HG02678 (cell line): ENCODE results near the gene ZNF821.
"Not testable (repeated sequence)": the region's sequence is repeated elsewhere in the genome, so short reads cannot be mapped to it uniquely, and the experiment has no call there.

ENCODE experiments used
- ATAC-seq: cut with Tn5 transposase; IDR thresholded peaks from one replicate; pipeline ENCODE4 v1.9.1; 2021; ENCODE audit warnings: mild to moderate bottlenecking, moderate library complexity; ENCODE audit not compliant: unreplicated experiment

The ZNF821 gene

DNA sequence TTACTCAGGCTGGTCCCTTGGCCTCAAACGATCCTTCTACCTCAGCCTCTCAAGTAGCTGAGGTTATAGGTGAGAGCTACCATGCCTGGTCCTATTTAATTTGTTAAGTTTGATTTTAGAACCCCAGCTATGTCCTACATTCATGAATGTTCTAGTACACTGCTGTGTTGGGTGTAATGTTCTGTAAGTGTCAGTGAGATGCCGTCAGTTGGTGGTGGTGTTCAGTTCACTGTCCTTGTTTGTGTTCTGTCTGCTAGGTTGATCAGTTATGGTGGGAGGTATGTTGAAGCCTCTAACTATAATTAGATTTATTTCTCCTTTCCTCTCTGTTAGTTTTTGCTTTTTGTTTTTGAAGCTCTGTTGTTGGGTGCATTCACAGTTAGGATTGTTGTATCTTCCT is 19.6 kb upstream of the ZNF821 start:
- no peak for ATAC-seq

DNA sequence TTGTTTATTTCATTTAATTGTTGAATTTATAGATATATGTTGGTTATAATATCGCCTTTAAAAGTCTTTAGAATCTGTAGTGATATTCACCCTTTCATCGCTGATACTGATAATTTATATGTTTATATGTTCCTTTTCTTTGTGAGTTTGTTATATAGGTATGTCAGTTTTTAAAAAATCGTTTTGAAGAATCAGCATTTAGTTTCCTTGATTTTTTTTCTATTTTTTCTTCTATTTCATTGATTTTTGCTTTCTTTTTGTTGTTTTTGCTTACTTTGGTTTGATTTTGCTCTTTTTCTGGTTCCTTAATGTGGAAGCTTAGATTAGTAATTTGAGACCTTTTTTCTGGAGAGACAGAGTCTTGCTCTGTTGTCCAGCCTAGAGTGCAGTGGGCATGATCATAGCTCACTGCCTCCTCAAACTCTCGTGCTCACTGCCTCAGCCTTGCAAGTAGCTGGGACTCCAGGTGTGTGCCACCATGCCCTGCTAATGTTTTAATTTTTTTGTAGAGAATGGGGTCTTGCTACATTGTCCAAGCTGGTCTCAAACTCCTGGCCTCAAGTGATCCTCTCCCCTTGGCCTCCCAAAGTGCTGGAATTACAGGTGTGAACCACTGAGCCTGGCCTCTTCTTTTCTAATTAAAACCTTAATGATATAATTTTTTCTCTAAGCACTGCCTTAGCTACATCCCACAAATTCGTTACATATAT is 18.8 kb upstream of the ZNF821 start:
- ATAC-seq = no peak

DNA sequence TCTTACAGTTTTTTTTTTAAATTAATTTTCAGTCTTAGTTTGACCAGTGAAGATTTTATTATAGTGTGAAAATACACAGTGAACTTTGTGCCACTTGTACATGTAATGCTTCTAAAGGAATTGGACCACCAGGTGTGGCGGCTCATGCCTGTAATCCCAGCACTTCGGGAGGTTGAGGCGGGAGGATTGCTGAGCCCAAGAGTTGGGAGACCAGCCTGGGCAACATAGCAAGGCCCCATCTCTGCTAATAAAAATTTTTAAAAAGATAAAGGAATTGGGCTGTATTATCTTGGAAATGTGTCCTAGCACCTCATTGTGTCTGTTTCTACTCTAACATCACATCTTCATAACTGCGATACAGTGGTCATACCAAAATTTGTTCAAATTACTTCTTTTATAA is 15.2 kb upstream of the ZNF821 start:
- ATAC-seq = no peak

DNA sequence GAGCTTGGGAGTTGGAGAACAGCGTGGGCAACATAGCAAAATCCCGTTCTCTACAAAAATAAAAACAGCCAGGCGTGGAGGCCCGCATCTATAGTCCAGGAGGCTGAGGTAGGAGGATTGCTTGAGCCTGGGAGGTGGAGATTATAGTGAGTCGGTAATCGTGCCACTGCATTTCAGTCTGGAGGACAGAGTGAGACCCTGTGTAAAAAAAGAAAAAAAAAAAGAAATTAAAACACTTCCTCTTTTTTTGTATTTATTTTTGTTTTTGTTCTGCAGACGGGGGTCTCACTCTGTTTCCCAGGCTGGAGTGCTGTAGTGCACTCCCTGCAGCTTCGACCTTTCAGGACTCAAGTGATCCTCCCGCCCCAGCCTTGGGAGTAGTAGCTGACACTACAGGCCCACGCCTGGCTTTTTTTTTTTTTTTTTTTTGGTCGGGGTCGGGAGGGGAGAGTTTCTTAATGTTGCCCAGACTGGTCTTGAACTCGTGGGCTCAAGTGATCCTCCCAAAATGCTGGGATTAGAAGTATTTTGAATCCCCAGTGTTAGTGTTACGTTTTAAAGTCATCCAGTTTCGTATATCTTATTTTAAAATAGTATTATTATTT is 12.9 kb upstream of the ZNF821 start:
- no peak for ATAC-seq

DNA sequence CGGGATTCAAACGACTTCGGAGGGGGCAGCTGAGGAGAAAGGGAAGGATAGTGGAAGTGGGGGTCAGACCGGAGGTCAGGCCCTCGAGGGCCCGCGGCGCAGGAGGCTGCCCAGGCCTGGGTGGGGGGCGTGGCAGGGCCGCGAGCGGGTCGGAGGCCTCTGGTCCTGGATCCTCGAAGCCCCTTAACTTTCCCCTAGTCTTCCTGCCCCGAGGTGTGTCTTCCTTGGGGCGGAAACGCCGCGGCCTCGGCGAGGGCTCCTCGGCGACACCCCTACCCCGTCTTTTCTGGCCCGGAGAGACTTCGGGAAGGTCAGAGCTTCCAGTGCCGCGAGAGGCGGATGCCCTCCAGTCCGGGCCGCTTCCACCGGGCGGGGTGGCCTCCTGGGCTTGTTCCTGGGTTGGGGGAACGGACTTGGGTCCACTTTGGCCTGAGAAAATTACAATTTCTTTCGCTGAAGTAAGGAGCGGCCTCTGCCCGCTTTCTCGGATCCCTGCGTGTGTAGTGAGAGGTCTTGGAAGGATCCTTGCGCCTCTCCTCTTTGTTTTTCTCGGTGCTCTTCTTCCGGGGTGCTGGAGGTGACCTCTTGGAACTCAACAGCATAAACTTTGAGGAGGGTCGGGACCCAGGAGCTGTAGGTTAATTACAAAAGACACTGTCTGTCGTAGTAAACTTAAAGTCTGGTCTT is 11.8 kb upstream of the ZNF821 start:
- peak; percentile 14 for ATAC-seq

DNA sequence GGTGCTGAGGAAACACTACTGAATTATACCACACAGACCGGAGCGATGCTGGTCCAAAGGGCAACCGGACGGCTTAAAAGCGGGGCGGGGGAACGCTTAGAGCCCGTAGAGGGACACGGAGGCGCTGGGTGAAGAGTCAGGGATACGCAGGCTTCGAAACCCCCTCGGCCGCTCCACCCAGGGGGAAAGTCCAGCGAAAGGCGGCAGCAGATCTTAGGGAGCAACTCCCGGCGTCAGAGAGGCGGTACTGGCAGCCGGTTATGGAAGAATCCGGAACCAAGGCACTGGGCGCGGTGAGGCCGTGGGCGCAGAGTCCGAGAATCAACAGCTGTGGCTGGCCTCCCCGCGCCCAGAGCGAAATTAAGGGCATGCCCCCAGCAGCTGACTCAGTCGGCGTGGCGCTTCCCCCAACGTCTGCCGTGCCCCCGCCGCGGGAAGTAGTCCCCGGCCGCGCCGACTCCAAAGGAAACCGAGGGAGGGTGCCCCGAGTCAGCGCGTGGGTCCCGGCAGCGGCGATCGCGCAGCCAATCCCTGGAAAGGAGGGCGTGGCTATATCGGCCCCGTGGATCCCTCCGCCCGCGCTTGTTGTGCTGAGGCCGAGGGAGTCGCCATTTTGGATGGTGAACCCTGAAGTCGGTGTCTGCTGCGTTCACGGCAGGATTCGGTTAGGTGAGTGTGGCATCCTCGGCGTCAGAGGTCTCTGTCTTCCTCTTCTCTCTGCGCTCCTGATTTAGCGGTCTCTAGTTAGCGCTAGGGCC is 11.1 kb upstream of the ZNF821 start, which contains the start of gene IST1:
IST1 (plus strand) TSS at position 611 of the 758 bp plus-strand sequence. CDS start 20,110 bp downstream, outside the sequence.
- ATAC-seq = peak; percentile 83

DNA sequence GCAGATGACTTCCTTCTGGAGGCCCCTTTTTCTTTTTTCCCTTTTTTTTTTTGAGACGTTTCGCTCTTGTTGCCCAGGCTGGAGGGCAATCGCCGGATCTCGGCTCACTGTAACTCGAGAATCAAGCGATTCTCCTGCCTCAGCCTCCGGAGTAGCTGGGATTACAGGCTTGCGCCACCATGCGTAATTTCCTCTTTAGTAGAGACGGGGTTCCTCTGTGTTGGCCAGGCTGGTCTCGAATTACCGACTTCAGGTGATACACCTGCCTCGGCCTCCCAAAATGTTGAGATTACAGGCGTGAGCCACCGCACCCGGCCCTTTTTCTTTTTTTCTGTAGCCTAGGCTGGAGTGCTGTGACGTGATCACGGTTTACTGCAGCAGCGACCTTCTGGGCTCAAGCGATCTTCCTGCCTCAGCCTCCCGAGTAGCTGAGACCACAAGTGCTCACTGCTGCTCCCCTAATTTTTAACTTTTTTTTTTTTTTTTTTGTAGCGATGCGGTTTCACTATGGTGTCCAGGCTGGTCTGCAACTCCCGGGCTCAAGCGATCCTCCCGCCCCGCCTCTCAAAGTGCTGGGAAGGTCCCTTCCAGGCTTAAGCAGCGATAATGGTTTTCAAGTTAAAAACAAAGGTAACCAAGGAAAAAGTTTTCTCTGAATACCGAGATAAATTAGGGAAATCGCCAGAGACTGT is 10.4 kb upstream of the ZNF821 start:
- ATAC-seq = peak; percentile 21

DNA sequence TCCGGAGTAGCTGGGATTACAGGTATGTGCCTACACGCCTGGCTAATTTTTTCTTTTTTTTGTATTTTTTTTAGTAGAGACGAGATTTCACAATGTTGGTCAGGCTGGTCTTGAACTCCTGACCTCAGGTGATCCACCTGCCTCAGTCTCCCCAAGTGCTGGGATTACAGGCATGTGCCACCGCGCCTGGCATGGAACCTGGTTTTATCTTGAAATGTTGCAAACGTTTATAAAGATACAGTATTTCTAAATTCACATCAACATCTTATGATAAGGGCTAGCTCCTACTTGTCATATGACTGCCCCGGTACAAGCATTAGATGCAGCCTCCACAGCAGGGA is 9.9 kb upstream of the ZNF821 start:
- no peak for ATAC-seq

DNA sequence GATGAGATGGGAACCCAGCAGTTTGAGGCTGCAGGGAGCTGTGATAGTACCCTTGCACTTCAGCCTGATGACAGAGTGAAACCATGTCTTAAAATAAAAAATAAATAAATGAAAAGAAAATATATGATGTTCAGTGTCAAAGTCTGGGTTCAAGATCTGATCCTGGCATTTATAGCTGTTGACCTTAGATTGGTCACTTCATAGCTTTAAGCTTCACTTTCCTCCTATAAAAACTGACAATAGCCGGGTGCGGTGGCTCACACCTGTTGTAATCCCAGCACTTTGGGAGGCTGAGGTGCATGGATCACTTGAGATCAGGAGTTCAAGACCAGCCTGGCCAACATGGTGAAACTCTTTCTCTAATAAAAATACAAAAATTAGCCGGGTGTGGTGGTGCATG is 5.2 kb upstream of the ZNF821 start:
- ATAC-seq = no peak

DNA sequence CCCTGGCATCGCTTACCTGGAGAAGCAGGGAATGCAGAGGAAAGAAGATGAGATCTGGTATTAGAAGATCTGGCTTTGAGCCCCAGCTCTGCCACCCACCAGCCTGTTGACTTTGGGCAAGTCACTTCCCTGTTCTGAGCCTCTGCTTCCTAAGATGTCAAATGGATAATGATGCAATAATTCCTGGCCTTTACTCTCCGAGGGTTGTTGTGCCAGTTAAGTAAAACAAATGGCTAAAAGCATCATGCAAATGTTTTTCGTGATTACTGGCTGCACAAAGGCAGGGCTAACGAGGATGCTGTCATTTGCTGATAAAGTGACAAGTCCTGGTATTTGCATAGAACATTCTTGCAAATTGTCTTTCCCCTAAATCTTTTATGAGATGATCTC is 1.3 kb upstream of the ZNF821 start:
- ATAC-seq = no peak

DNA sequence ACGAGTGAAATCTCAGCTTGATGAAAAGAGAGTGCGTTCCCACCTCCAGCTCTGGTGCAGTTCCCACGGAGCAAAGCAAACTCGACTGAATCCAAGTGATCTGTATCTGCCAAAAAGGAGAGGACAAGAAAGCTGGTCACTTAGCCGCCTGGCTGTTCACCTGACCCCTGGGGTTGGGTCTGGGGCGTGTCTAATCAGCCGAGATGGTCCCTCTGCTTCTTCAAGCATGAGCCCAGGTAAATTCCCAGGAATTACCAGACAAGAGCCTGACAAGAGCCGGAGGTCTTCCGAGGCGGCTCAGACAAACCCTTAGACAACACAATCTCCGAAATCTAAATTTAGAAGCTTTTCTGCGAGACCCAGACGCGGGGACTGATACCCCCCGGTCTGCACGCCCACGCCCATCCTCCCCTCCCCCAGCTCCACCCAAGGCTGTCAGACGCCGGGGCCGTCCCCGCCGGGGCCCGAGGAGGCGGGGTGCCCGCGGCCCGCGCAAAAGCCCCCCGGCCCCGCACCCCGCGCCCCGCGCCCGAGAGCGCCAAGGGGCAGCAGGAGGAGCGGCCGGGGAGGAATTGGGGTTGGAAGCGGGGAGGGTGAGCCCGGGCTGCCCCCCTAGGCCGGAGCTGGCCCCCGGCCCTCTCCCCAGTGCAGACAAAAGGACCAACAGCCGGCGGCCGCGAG is 674 bp downstream of the ZNF821 start:
- peak; percentile 50 for ATAC-seq

DNA sequence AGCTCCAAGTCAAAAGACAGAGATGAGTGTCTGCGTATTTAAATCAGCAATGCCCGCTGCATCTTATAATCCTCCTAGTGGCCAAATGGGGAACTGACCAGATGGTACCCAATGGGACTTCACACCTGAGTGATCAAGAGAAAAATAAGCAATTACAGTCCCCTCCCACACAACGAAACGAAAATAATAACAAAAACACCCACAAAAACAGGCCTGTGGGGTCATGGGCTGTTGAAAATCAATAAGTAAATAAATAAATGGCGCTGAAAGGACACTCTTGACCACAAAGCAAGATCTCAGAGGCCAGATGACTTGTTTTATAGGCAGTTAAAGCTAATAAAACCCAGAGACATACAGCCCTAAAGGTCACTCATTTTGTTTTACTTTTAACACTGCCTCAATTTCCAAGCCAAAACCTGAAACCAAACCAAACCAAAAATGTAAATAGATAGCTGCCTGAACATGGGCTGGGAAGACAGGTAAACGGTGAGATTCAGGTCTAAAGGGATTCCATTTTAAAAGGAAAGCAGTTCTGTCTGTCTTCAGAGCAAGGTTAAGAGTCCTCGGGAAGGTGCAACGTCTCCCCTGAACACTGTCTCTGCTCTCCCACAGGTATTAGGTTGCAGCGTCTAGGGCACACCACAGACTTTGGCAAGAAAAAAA is 1.3 kb downstream of the ZNF821 start:
- peak; percentile 42 for ATAC-seq

DNA sequence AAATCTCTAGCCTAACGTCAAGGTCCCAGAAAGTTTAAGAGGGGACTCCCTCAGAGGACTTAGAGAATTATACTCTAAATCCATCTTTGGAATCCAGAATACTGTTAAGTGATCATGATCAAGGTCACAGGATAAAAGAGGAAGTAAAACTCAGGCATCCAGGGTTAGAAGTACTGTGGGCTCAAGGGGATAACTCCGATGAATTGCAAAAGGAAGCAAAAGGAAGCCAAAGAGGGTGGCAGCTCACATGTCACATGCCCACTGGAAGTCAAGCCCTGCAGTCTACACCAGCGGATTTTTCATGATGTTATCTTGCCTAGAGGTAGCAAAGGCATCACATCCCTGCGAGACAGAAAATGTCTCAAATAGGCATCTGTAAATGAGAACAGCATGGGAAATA is 3.8 kb downstream of the ZNF821 start:
- ATAC-seq = no peak

DNA sequence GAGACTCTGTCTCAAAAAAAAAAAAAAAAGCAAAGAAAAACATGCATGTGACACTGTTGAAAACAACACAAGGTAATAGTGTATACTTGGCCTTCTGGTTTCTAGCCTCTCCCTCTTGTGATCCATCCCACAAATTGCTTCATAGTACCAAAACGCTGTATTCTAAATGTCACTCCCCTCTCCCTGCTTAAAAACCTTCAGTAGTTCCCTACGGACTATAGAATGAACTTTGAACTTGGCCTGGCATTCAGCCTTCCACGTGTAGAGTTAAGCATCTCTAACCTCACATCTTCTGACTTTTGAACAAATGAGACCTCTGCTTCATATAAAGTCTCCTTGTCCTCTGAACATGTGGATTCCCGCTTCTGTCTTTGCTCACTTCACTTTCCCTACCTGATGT is 5.1 kb downstream of the ZNF821 start:
- ATAC-seq = no peak

DNA sequence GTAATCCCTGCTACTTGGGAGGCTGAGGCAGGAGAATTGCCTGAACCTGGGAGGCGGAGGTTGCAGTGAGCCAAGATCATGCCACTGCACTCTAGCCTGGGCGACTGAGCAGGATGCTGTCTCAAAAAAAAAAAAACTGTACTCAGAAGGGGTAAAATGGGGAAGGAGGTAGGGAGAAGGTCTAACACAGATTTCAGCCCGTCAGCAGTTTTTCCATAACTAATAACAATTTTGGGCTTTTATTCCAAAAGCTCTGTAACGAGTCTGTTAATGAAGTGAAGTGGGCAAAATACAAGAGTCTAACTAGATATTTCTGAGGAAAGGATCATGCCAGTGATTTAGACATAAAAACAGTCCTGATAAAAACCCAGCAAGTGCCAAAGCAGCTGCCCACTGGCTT is 10.8 kb downstream of the ZNF821 start:
- no peak for ATAC-seq

DNA sequence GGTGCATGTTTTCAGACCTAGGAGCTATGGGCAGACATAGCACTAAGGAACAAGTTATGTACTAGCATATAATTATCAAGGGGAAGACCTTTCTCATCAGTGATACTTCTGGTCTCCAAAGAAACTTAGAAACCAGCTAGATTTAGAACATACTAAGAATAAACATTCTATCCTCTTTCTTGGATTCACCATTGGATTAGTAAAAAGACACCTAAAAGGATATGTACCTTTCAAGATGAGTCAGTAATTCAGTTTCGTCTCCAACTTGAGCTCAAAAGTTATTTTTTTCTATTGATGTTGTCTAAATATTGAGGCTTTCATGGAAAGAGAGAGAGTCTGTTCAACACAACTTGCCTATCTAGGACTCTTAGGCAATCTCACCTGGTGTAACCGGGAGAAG is 13.2 kb downstream of the ZNF821 start:
- ATAC-seq = no peak

DNA sequence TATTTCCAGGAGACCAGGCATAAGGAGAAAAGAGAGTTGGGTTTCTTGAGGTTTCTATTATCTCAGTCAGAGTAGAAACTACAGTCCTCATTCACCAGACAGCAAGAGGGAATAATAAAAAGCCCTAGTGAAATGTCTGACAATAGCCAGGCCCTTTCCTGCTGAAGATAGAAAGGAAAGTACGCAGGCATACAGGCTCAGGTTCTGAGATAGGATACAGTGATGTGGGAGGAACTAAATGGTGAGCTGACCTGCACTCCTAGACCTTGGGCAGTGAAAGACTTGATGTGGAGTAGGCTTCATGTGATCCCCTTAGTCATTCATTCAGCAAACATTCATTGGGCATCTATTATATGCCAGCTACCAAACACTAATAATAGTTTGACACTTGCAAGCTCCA is 14.9 kb downstream of the ZNF821 start:
- no peak for ATAC-seq

DNA sequence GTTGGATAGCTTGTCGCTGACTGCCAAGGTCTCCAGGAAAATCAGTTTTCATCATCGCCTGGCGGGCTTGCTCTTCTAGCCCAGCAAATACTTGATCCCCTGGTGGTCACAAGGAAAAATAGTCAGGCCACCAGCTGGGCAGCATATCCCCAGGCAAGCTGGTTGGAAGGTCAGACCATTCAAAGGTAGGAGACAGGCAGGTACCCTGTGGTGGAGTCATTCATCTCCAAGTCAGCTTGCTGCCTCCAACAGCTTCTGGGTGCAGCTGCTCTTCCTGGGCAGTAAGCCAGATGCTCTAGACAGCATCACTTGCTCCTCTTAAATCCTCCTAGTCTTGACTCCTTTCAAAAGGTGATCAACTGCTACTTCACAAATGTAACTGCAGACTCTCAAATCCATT is 16.0 kb downstream of the ZNF821 start:
- no peak for ATAC-seq

DNA sequence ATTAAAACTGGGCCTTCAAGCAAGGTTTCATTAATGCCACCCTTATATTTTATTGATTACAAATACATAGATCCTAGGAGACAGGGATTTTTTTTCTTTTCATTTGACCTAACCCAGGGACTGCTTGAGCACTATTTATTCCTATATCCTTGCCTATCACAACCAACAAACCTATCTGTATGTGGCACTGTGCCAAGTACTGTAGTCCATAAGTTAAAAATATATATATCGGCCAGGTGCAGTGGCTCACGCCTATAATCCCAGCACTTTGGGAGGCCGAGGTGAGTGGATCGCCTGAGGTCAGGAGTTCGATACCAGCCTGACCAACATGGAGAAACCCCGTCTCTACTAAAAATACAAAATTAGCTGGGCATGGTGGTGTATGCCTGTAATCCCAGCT is 16.8 kb downstream of the ZNF821 start:
- not testable (repeated sequence) for ATAC-seq
